ENCODE measurements around the gene RAB1B. TPM values are rescaled to one million over a fixed set of nuclear protein-coding genes. Genes with fewer than 3 reads are reported as not detected.

The RAB1B gene
- total RNA-seq, result 134 and 139 TPM in 2 replicates

GRCh38 chr11:66268244-66268951, at the start of gene RAB1B:
RAB1B (plus strand) TSS chr11:66268639; CDS start chr11:66268680, 41 bp downstream.
- intact Hi-C loops (cut with micrococcal nuclease), result loop anchor here (1.0 to 5.0 kb wide), 3 partner anchors 21 to 653 kb away; partner anchors contain the start of genes PCNX3, SF3B2 and YIF1A

GRCh38 chr11:66218846-66219620, 49.4 kb upstream of the RAB1B start:
- no peak for DNase-seq (ENCODE audit: low spot score)
- peaks cover 13% of the 10 kb centered on the region for H3K4me1 Mint-ChIP-seq (ENCODE audit: low read depth)
- no peak overlapping the region for H3K4me3 Mint-ChIP-seq (ENCODE audit: low read depth)
- peaks cover 50% of the 10 kb centered on the region for H3K36me3 Mint-ChIP-seq (ENCODE audit: low read depth)
- no peaks in the 10 kb centered on the region for H3K9me3 Mint-ChIP-seq
- intact Hi-C loops (cut with micrococcal nuclease), result no loop called here
- H3K27ac Mint-ChIP-seq, result no peak overlapping the region
- no peaks in the 10 kb centered on the region for H3K27me3 Mint-ChIP-seq (ENCODE audit: low read depth)

More at GRCh38 chr11:66268244-66268951, at the start of gene RAB1B:
- Mint-ChIP-seq H3K27me3 (ENCODE audit: low read depth) (no peaks in the 10 kb centered on the region), H3K4me1 (ENCODE audit: low read depth) (peaks cover 24% of the 10 kb centered on the region), H3K36me3 (ENCODE audit: low read depth) (peaks cover 49% of the 10 kb centered on the region), H3K27ac (peak within 1 kb of the TSS; percentile 84), H3K9me3 (no peaks in the 10 kb centered on the region), H3K4me3 (ENCODE audit: low read depth) (peak within 1 kb of the TSS; percentile 91)
- peak; percentile 100 for DNase-seq (ENCODE audit: low spot score)

GRCh38 chr11:66219846-66220565, 48.4 kb upstream of the RAB1B start:
- H3K27ac Mint-ChIP-seq, result no peak overlapping the region
- DNase-seq (ENCODE audit: low spot score), result no peak
- intact Hi-C loops (cut with micrococcal nuclease), result no loop called here
- H3K9me3 Mint-ChIP-seq, result no peaks in the 10 kb centered on the region
- no peak overlapping the region for H3K4me3 Mint-ChIP-seq (ENCODE audit: low read depth)
- peaks cover 13% of the 10 kb centered on the region for H3K4me1 Mint-ChIP-seq (ENCODE audit: low read depth)
- H3K27me3 Mint-ChIP-seq (ENCODE audit: low read depth), result no peaks in the 10 kb centered on the region
- peaks cover 51% of the 10 kb centered on the region for H3K36me3 Mint-ChIP-seq (ENCODE audit: low read depth)

- no peak for DNase-seq (ENCODE audit: low spot score)
- intact Hi-C loops (cut with micrococcal nuclease), result no loop called here
- Mint-ChIP-seq H3K4me1 (ENCODE audit: low read depth) (peaks cover 13% of the 10 kb centered on the region), H3K36me3 (ENCODE audit: low read depth) (peaks cover 54% of the 10 kb centered on the region), H3K9me3 (no peaks in the 10 kb centered on the region), H3K27me3 (ENCODE audit: low read depth) (no peaks in the 10 kb centered on the region), H3K27ac (no peak overlapping the region), H3K4me3 (ENCODE audit: low read depth) (no peak overlapping the region)
Observed at GRCh38 chr11:66220566-66220935, 47.9 kb upstream of the RAB1B start.

GRCh38 chr11:66221012-66221411, 47.4 kb upstream of the RAB1B start:
- intact Hi-C loops (cut with micrococcal nuclease), result no loop called here
- Mint-ChIP-seq H3K36me3 (ENCODE audit: low read depth) (peaks cover 52% of the 10 kb centered on the region), H3K4me3 (ENCODE audit: low read depth) (no peak overlapping the region), H3K27me3 (ENCODE audit: low read depth) (no peaks in the 10 kb centered on the region), H3K4me1 (ENCODE audit: low read depth) (peaks cover 13% of the 10 kb centered on the region), H3K9me3 (no peaks in the 10 kb centered on the region), H3K27ac (no peak overlapping the region)
- no peak for DNase-seq (ENCODE audit: low spot score)

GRCh38 chr11:66221726-66222236, 46.7 kb upstream of the RAB1B start:
- Mint-ChIP-seq H3K4me1 (ENCODE audit: low read depth) (peaks cover 16% of the 10 kb centered on the region), H3K4me3 (ENCODE audit: low read depth) (peak overlapping the region; percentile 3), H3K36me3 (ENCODE audit: low read depth) (peaks cover 45% of the 10 kb centered on the region), H3K27ac (peak overlapping the region; percentile 90), H3K27me3 (ENCODE audit: low read depth) (no peaks in the 10 kb centered on the region), H3K9me3 (no peaks in the 10 kb centered on the region)
- intact Hi-C loops (cut with micrococcal nuclease), result loop anchor here (1.0 to 2.0 kb wide), 3 partner anchors 37 to 107 kb away; no protein-coding TSS in a partner anchor
- DNase-seq (ENCODE audit: low spot score), result no peak

- Mint-ChIP-seq H3K27me3 (ENCODE audit: low read depth) (no peaks in the 10 kb centered on the region), H3K36me3 (ENCODE audit: low read depth) (peaks cover 44% of the 10 kb centered on the region)
- peak; percentile 90 for DNase-seq (ENCODE audit: low spot score)
Observed at GRCh38 chr11:66222358-66223149, 45.9 kb upstream of the RAB1B start.

GRCh38 chr11:66224226-66224855, 44.1 kb upstream of the RAB1B start:
- H3K4me3 Mint-ChIP-seq (ENCODE audit: low read depth), result no peak overlapping the region

More at GRCh38 chr11:66222358-66223149, 45.9 kb upstream of the RAB1B start:
- Mint-ChIP-seq H3K4me1 (ENCODE audit: low read depth) (peaks cover 16% of the 10 kb centered on the region), H3K9me3 (no peaks in the 10 kb centered on the region), H3K27ac (peak overlapping the region; percentile 90), H3K4me3 (ENCODE audit: low read depth) (no peak overlapping the region)
- intact Hi-C loops (cut with micrococcal nuclease), result loop anchor here (1.0 to 2.0 kb wide), 3 partner anchors 36 to 106 kb away; no protein-coding TSS in a partner anchor

GRCh38 chr11:66225066-66225465, 43.4 kb upstream of the RAB1B start:
- Mint-ChIP-seq H3K4me1 (ENCODE audit: low read depth) (peaks cover 13% of the 10 kb centered on the region), H3K27ac (no peak overlapping the region), H3K9me3 (no peaks in the 10 kb centered on the region), H3K27me3 (ENCODE audit: low read depth) (no peaks in the 10 kb centered on the region), H3K36me3 (ENCODE audit: low read depth) (peaks cover 46% of the 10 kb centered on the region), H3K4me3 (ENCODE audit: low read depth) (no peak overlapping the region)
- DNase-seq (ENCODE audit: low spot score), result no peak
- intact Hi-C loops (cut with micrococcal nuclease), result no loop called here

More at GRCh38 chr11:66224226-66224855, 44.1 kb upstream of the RAB1B start:
- Mint-ChIP-seq H3K9me3 (no peaks in the 10 kb centered on the region), H3K4me1 (ENCODE audit: low read depth) (peaks cover 13% of the 10 kb centered on the region), H3K27ac (no peak overlapping the region), H3K27me3 (ENCODE audit: low read depth) (no peaks in the 10 kb centered on the region), H3K36me3 (ENCODE audit: low read depth) (peaks cover 45% of the 10 kb centered on the region)
- intact Hi-C loops (cut with micrococcal nuclease), result no loop called here
- DNase-seq (ENCODE audit: low spot score), result no peak

- Mint-ChIP-seq H3K27me3 (ENCODE audit: low read depth) (no peaks in the 10 kb centered on the region), H3K27ac (no peak overlapping the region), H3K4me1 (ENCODE audit: low read depth) (peaks cover 13% of the 10 kb centered on the region), H3K36me3 (ENCODE audit: low read depth) (peaks cover 39% of the 10 kb centered on the region), H3K4me3 (ENCODE audit: low read depth) (no peak overlapping the region), H3K9me3 (no peaks in the 10 kb centered on the region)
- intact Hi-C loops (cut with micrococcal nuclease), result no loop called here
- no peak for DNase-seq (ENCODE audit: low spot score)
Observed at GRCh38 chr11:66226101-66226500, 42.3 kb upstream of the RAB1B start.

GRCh38 chr11:66227700-66228099, 40.7 kb upstream of the RAB1B start:
- H3K27me3 Mint-ChIP-seq (ENCODE audit: low read depth), result no peaks in the 10 kb centered on the region
- H3K4me1 Mint-ChIP-seq (ENCODE audit: low read depth), result peaks cover 3% of the 10 kb centered on the region
- intact Hi-C loops (cut with micrococcal nuclease), result no loop called here
- H3K9me3 Mint-ChIP-seq, result no peaks in the 10 kb centered on the region
- H3K36me3 Mint-ChIP-seq (ENCODE audit: low read depth), result peaks cover 41% of the 10 kb centered on the region
- no peak overlapping the region for H3K27ac Mint-ChIP-seq
- no peak for DNase-seq (ENCODE audit: low spot score)
- H3K4me3 Mint-ChIP-seq (ENCODE audit: low read depth), result no peak overlapping the region
